HPDE6-E6E7 (cell line): ENCODE data around the gene KRTAP13-3.
A peak's percentile ranks its signal among the peaks of the same experiment; 100 is the strongest.

Experiments
- DNase-seq: peaks from one replicate; pipeline ENCODE4 v3.0.0; 2011; ENCODE audit warnings: missing footprints; ENCODE audit errors: extremely low spot score

Gene KRTAP13-3, protein sequence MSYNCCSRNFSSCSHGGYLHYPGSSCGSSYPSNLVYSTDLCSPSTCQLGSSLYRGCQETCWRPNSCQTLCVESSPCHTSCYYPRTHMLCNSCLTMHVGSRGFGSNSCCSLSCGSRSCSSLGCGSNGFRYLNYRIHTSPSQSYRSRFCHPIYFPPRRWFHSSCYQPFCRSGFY

DNA sequence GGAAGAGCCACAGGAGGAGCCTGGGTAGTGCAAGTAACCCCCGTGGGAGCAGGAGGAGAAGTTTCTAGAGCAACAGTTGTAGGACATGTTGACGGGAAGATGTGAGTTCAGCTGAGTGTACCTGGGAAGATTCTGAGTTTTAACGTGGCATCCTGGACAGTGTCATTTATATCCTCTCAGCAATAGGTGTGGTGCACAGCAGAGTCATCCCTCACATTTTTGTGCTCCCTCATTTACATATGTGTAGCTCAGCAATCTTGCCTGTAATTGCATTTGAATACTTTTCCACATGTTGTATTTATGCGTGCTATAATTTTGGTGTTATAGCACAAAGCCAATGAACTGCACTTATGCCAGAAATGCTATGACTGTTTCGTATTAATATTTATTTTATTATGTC lies at the start of gene KRTAP13-3:
Gene KRTAP13-3 (minus strand): TSS at position 101 of the 400 bp plus-strand sequence. CDS start 14 bp downstream, at position 87.
- DNase-seq: no peak

DNA sequence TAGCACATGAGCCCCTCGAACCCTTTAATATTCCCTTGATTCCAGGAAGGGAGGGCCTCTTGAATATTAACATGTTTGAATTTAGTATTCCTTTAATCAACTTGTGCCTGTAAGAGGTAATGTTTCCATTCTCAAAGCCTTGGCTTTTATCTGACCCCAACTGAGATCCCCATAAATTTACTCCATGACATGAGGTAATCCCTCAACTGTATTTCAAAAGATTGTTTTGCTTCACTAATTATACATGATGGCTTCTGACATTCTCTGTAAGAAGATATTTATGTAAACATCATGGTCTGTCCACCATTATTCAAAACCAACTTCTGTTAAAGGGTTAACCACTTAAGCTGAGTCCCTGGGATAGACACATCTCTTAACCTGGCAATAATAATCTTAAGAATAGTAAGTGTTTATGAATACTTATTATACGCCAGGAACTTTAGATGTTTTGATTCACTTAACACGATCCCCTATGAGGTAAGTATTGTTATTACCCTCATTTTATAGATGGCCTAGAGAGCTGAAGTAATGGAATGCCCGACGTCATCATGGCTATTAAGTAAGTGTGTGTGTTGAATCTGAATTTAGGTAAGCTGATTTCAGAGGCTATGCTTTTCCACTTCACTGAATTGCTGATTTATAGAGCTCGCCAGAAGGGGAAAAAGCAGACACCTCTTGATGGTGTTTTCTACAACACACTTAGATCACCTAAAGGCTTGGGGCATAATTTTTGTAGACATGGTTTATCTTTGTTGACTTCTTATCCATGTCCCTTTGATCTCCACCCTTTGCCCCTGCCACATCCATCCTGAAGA lies 43.4 kb upstream of the KRTAP13-3 start:
- no peak for DNase-seq

DNA sequence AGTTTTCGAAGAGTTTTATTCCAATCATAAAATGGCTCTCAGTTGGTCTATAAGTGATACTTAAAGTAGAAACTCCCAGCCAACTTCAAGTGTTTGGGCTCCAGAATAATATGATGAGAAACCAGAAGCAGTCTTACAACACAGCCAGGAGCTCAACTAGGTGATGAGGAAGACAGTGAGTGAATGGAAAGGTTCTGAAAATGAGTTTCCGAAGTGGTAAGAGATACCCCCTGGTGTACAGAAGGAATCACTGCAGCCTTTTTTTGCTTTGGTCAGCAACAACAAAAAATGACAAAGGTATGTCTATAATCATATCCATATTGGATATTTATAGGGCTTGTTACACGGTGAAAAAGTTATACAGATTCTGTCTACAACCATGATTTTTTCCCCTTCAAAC lies 38.0 kb upstream of the KRTAP13-3 start:
- DNase-seq: no peak

DNA sequence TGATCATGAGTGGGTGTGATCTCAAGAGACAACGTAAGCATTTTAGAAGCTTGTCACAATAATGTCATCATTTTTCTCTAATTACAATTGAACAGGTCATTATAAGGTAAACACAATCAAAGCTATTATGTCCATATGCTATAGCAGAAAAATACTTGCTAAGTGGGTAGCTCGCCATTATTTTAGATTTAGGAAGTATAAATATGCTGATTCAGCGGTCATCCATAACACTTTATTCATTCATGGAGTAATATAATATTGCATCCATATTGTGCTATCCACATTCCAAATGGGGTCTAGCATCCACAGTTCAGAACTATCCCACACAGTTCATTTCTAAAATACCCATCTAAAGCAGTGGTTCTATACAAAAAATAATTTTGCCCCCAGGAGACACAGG lies 22.8 kb upstream of the KRTAP13-3 start:
- DNase-seq: no peak

DNA sequence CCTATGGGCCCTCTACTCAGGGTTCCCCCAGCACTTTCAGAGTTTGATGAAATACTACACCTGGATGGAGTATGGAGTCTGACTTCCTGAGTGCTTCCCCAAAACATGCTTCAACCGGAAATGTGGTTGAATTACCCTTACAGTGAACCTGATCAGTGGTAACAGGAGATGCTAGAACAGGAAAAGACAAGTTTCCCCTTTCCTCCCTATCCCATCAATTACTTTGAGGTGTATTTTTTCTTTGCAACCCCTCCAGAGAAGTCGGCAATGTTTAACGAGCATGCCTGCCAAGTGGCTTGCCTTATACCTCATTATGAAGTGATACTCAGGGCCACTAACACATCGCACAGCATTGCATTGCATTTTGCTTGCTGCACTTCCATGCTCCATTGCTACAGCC lies 21.3 kb upstream of the KRTAP13-3 start:
- DNase-seq: no peak

DNA sequence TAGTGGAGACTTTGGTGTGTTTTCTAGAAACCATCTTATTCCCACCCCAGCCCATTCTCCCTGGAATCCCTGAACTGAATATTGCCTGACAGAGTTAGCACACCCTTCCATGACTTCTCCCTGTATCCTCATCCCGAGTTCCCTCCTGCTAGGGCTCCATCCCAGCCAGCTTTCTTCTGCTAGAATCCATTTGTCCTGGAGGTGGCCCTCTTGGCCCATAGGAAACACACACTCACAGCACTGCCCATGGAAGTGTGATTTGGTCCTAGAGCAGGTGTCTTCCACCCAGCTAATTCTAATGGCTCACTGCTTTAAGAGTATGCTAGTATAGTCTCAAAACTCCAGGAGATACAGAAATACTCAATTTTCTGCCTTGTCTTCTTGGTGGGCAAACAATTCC lies 18.5 kb upstream of the KRTAP13-3 start:
- no peak for DNase-seq

DNA sequence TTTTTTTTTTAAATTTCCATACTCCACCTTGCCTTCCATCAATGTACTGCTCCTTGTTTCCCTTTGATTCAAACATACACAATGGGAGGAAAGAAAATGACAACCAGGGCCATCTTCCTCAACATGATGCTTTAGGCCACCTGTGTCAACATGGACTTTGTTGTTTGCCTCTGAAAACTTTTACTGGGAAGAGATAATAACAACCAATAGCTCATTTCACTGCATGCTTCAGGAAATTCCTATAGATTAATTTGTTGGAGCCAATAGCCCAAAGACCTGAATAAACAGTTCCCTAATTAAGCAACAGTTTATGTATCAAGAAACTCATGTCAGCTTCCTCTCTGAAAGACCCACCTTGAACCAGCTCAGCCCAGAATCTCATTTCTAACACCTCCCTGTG lies 17.5 kb upstream of the KRTAP13-3 start:
- no peak for DNase-seq

DNA sequence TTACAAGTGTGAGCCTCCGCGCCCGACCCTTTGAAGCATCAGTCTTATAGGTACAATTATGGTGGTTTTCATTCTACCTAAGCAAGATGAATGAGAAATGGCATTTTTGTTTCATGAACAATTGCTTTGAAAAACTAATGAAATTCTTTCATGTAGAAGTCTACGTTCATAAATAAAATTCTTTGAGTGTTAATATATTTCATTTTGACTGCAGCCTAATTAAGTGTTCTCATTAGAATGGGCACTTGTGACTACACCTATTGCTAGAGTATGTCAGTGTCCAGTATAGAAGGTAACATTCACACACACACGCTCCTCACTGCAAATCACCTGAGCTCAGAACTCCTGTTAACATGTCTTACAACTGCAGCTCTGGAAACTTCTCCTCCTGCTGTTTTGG lies 14.2 kb upstream of the KRTAP13-3 start, which contains the start of gene KRTAP15-1:
Gene KRTAP15-1 (plus strand): TSS at position 301 of the 400 bp plus-strand sequence. CDS start 53 bp downstream, at position 354.
- DNase-seq: no peak

DNA sequence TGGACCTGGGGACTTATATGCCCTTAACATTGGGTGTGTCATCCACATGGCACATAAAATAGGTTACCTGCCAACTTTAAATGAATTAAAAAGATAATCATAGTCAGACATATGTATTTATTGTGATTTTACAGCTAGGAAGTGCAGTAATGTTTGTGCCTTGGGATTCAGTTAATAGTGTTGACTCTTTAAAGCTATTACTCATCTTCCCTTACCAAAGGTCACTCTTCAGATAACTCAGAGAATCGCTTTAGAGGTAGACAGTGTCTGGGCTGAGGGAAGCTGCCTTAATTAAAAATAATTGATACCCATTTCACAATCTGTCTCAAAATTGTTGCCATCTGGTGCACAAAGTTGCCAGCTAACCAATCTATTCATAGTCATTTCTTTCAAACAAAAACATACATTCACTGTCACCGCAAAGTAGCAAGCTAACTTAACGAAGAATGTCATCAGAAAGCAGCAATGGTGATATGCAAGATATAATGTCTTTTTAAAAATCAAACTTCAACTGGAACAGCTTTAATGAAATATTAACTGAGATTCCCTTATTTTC lies 11.4 kb upstream of the KRTAP13-3 start:
- DNase-seq: no peak

DNA sequence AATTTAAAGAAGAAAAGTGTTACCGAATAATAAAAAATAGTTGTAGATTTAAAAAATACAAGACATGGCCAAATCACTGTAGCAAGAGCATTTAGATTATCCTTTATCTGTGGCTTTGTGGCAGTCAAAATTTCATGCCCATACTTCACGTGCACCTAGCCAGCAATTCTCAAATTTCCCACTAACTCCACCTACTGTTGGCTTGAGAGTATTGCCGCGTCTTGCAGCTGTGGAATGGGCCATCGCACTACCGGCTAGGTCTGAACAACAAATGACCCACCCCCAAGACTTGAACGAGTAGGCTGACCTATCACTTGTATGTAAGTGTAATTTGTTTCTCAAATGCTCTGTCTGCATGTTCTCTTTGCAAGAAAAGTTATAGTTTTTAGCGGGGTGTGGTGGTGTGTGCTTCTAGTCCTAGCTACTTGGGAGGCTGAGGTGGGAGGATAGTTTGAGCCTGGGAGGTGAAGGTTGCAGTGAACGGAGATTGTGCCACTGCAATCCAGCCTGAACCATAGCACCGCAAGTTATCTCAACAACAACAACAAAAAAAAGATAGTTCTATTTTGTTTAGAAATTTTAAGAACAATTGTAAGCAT lies 8.4 kb upstream of the KRTAP13-3 start:
- DNase-seq: peak; percentile 19

DNA sequence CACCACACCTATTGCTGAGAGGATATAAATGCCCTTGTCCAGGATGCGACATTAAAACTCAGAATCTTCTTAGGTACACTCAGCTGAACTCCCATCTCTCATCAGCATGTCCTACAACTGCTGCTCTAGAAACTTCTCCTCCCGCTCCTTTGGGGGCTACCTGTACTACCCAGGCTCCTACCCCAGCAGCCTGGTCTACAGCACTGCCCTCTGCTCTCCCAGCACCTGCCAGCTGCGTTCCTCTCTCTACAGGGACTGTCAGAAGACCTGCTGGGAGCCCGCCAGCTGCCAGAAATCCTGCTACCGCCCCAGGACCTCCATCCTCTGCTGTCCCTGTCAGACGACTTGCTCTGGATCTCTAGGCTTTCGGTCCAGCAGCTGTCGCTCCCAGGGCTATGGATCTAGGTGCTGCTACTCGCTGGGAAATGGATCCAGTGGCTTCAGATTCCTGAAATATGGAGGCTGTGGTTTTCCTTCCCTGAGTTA lies 4.5 kb upstream of the KRTAP13-3 start, which contains the start of gene KRTAP13-4:
Gene KRTAP13-4 (plus strand): TSS at position 51 of the 486 bp plus-strand sequence. CDS start 56 bp downstream, at position 107.
- DNase-seq: no peak

DNA sequence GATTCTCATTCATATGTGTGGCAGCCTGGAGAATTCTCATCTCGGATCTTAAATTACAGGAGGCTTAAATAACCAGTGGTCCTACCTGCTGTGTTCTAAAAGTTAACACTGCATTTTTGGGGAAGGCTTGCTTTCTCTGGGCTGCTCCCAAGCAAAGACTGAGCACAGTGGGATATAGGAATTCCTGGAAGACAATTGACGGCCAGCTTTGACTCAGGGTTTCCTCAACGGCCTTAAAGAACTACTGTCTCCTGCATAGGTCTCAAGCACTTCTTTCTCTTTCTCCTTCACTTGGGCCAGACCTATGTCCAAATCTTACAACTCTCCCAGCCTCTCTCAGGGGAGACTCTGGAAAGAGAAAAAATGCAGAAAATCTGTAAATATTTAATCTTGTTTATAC lies 1.0 kb upstream of the KRTAP13-3 start:
- DNase-seq: no peak

DNA sequence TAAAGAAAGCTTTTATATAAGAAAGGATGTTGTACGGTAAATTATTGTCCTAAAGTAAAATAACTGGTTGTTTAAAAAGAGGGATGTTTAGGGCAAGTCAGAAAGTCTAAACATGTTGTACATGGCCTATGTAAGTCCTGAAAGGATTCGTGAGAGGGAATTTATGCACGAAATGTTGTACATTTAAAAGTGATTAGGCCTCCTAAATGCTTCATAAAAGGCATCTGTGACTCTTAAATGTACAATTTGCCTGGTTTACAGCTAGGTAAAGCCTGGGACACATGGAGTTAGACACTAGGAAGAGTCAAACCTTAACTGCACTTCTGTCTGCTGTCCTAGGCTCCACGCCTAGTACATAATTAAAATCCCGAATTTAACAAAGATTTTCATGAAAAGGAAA lies 9.7 kb downstream of the KRTAP13-3 start:
- DNase-seq: no peak

DNA sequence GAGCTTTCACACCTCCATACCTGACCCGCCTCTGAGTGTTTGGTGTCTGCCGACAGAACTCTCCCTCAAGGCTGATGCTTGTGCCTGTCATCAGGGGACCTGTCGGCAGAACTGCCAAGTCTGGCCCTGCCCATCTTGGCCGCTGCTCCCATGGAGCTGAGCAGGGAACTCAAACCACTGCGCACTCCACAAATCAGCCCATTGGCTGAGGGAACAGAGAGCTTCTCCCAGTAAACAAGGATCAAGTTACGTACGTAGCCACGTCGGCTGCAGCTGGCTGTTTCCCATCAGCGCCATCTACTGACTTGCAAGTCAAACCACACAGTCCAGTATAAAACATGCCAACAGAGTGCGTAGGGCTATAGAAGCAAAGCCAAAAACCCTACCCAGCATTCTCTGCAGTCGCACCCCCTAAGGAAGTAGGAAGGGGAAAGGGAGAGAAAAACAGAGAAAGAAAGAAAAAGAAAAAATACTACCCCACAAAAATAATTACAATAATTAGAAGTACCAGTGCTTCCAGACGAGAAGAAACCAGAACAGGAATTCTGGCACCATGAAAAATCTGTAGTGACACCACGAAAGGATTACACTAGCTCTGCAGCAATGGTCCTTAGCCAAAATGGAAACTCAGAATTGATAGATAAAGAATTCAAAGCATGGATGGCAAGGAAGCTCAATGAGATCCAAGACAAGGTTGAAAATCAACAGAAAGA lies 16.8 kb downstream of the KRTAP13-3 start:
- DNase-seq: peak; percentile 13

DNA sequence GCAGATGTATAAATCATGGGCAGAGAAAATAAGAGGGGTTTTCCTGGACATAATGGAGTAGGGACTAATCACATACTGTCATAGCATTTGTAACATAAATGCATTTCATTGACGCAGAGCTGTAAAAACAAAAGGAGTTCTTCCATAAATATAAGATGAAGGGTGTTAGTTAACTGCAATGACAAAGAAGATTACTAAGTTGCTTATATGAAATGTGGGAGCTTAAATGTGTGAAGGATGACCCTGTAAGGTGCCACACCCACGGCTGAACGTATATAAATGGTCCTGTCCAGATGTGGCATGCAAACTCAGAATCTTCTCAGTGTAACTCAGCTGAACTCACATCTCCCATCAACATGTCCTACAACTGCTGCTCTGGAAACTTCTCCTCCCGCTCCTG lies 30.0 kb downstream of the KRTAP13-3 start, which contains the start of gene KRTAP13-1:
Gene KRTAP13-1 (plus strand): TSS at position 301 of the 400 bp plus-strand sequence. CDS start 56 bp downstream, at position 357.
- no peak for DNase-seq

DNA sequence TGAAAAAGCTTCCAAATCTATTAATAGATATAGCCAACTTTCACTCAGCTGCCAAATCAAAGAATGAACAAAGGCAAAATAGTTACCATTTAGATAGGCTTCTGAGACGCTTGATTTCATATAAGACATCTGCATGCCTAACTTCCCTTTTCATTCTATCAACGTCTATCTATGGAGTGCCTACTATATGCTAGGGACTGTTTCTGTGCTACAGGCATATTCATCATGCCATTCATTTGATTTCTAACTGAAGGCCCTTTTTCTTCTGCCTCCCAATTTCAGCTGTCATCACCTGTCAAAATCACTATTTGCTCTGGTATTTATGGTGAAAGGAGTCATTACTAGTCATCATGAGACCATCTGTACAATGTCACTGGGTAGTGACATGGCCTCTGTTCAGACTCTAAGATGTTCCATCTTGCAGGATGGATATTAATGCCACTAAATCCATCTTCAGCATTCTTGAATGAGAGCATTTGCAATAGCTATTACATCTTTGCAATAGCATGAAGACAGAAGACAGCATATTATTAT lies 34.2 kb downstream of the KRTAP13-3 start:
- DNase-seq: no peak

DNA sequence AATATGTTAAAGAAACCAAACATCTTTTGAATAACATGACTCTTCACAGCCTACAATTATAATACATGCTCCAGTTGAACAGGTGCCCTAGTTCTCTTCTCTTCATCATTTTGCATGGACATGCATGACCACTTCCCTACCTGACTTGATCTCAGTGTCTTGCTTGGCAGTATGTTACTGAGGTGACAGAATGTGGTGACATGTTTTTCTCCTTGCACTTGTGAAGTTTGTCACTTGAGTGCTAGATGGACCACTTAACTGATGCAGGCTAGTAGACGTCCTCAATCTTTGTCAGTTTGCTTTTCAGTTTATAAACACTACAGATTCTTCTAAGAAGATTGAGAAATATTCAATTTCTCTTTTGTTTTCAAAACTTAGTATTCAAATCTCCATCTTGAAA lies 43.5 kb downstream of the KRTAP13-3 start:
- DNase-seq: no peak
